H1 (cell line): Measurements from ENCODE around the gene DNAJC27. TPM values are rescaled to one million over a fixed set of nuclear protein-coding genes. Genes with fewer than 3 reads are reported as not detected.

Source experiments
- ATF2 ChIP-seq: IDR thresholded peaks from 2 replicates; pipeline ENCODE4 v1.6.1; 2012; ENCODE audit warnings: low read length, inconsistent platforms
- BCL11A ChIP-seq, 2 experiments: IDR thresholded peaks; one replicate each; pipeline ENCODE4 v1.6.1; 2011; ENCODE audit warnings: low read depth in 2 of 2, low read length in 2 of 2, mild to moderate bottlenecking in 2 of 2
- CHD7 ChIP-seq: fragments of 300-600 bp; sonication (generic); IDR thresholded peaks from 2 replicates; pipeline ENCODE4 v1.7.1; 2012; ENCODE audit warnings: low read length, moderate library complexity, mild to moderate bottlenecking, inconsistent platforms; ENCODE audit not compliant: insufficient replicate concordance
- HDAC2 ChIP-seq, 2 experiments: fragments of 300-600 bp in 1 of 2; sonication (generic) in 1 of 2; IDR thresholded peaks; 2 replicates each; pipeline ENCODE4 v1.6.1; 2011 to 2012; ENCODE audit warnings: low read depth in 2 of 2, low read length in 2 of 2, mild to moderate bottlenecking in 2 of 2, moderate library complexity in 2 of 2, borderline replicate concordance in 1 of 2, inconsistent platforms in 1 of 2
- JUN ChIP-seq: IDR thresholded peaks from 2 replicates; pipeline ENCODE4 v1.6.1; 2011; ENCODE audit warnings: low read depth, mild to moderate bottlenecking, improper control_type of control experiment, low read length
- KDM1A ChIP-seq: fragments of 200-600, 300-600 bp; sonication (generic); IDR thresholded peaks from 2 replicates; pipeline ENCODE4 v1.7.1; 2016; ENCODE audit warnings: mild to moderate bottlenecking, low read length, borderline replicate concordance
- NRF1 ChIP-seq: IDR thresholded peaks from 2 replicates; pipeline ENCODE4 v1.6.1; 2011; ENCODE audit warnings: mild to moderate bottlenecking, low read depth, low read length, improper control_type of control experiment
- RAD21 ChIP-seq, 2 experiments: IDR thresholded peaks in 1 of 2; conservative IDR thresholded peaks in 1 of 2; 2 replicates each; pipeline ENCODE4 v1.6.1; 2011; ENCODE audit warnings: low read depth in 2 of 2, low read length in 2 of 2, improper control_type of control experiment in 1 of 2, inconsistent platforms in 1 of 2, mild to moderate bottlenecking in 1 of 2, moderate library complexity in 1 of 2
- polyA plus RNA-seq, 7 experiments: library from polyadenylated mRNA; depleted of rRNA in 3 of 7; stranded (reverse) in 5 of 7; unstranded in 2 of 7; fragments of >200 nt in 5 of 7; fragments of 200-250 nt in 2 of 7; gene quantifications; 1 replicate in 5 of 7; 2 replicates in 1 of 7; 4 replicates in 1 of 7; pipeline versions ENCODE4 v1.2.1 to v1.2.3, GENCODE V29; 2011 to 2013; ENCODE audit warnings: missing spikeins in 2 of 7, mixed read lengths in 2 of 7
- total RNA-seq: library from RNA; stranded (reverse); fragmentation: NEBNext Ultra II Directional; extraction: Animal tissue kit (Norgen Biotek cat#: 25700); gene quantifications from 2 replicates; pipeline ENCODE4 v1.2.1, GENCODE V29; 2021

Gene DNAJC27
- total and polyA plus RNA-seq, 2 of the 8 experiments (the other 6 are each of a cell fraction or from before 2014, with no cell fraction given): 1.4 to 4.5 TPM

GRCh38 chr2:24920098-24920808 lies 51.5 kb downstream of the DNAJC27 start, which contains the start of gene ADCY3 (continued):
- no peak for TF ChIP-seq ATF2
- no peak for TF ChIP-seq CHD7
- TF ChIP-seq RAD21 (IDR thresholded peaks at IDR 0.05 in 1 of 2, conservative IDR thresholded peaks at IDR 0.05 in 1 of 2; ENCODE audit: low read depth in 2 of 2, low read length in 2 of 2): no peak
- TF ChIP-seq HDAC2 (IDR thresholded peaks at IDR 0.05; ENCODE audit: borderline replicate concordance in 1 of 2, low read depth in 2 of 2, low read length in 2 of 2): no peak
- no peak for TF ChIP-seq BCL11A (IDR thresholded peaks at IDR 0.05; ENCODE audit: low read depth in 2 of 2, low read length in 2 of 2)
- no peak for TF ChIP-seq JUN
- TF ChIP-seq NRF1: no peak
- TF ChIP-seq KDM1A: no peak
